Skeletal muscle cell (primary cell): ENCODE results near the gene CCDC50.

ENCODE experiments used
- DNase-seq: peaks from one replicate; pipeline ENCODE4 v3.0.0-alpha.2; 2010; ENCODE audit warnings: low read depth
- H3K4me3 ChIP-seq: 2 replicates; pipeline ENCODE4 v1.5.1; 2011; ENCODE audit warnings: low read depth, mild to moderate bottlenecking, control low read depth, low read length, moderate library complexity

The CCDC50 gene

DNA sequence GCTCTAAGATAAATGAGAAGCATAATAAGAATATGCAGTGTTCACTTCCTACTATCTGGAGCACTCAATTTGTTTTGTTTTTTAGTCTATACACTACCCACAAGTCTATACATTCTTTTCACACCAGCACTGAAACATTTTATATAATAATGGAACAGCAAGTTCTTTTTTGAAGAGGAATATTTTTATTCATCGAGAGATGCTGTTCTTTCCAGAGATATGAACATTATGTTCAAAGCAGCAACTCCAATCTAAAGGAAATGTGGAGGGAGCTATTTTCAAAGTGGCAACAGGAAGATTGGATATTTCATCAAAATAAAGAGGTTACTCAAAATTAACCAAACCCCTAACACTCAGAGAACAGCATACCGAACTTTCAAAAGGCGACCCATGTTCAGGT, 115.4 kb downstream of the CCDC50 start:
- H3K4me3 ChIP-seq, result no peak overlapping the region
- no peak for DNase-seq
